Calu3 (cell line): ENCODE measurements around the gene ADGRD1. TPM values are rescaled to one million over a fixed set of nuclear protein-coding genes. Genes with fewer than 3 reads are reported as not detected.

ENCODE experiments used
- BruUV-seq: library from RNA; stranded (reverse); fragments of 400-500 nt; replicated peaks from 2 replicates; lab custom pipeline; 2021; lab: Mats Ljungman, UMichigan
- CTCF ChIA-PET: fragments of 300-600 bp; sonication (Branson Sonifier 250); formaldehyde crosslinking; loops from one replicate; lab custom pipeline; 2022; ENCODE audit warnings: antibody characterized with exemption; lab: Charles Lee
- DNase-seq: peaks from one replicate; pipeline ENCODE4 v3.0.0; 2022
- H3K27ac Mint-ChIP-seq: one replicate; pipeline ENCODE4 v1.8.0; 2022; ENCODE audit warnings: mixed read lengths; ENCODE audit not compliant: unreplicated experiment
- H3K27me3 Mint-ChIP-seq: one replicate; pipeline ENCODE4 v1.8.0; 2022; ENCODE audit warnings: mixed read lengths; ENCODE audit not compliant: unreplicated experiment
- H3K36me3 Mint-ChIP-seq: one replicate; pipeline ENCODE4 v1.8.0; 2022; ENCODE audit warnings: mild to moderate bottlenecking, moderate library complexity, mixed read lengths; ENCODE audit not compliant: insufficient read depth, unreplicated experiment
- H3K4me1 Mint-ChIP-seq: one replicate; pipeline ENCODE4 v1.8.0; 2022; ENCODE audit warnings: mild to moderate bottlenecking, low read depth, mixed read lengths; ENCODE audit not compliant: unreplicated experiment
- H3K4me3 Mint-ChIP-seq: one replicate; pipeline ENCODE4 v1.8.0; 2022; ENCODE audit warnings: mild to moderate bottlenecking, low read depth, moderate library complexity, mixed read lengths; ENCODE audit not compliant: unreplicated experiment
- H3K9me3 Mint-ChIP-seq: one replicate; pipeline ENCODE4 v1.8.0; 2022; ENCODE audit warnings: low read depth, mixed read lengths; ENCODE audit not compliant: unreplicated experiment
- CTCF ChIP-seq: fragments of 200-600 bp; IDR thresholded peaks from one replicate; pipeline ENCODE4 v1.8.0; 2022; ENCODE audit warnings: antibody characterized with exemption; ENCODE audit not compliant: unreplicated experiment
- intact Hi-C: fragments of 100-400 bp; cut with micrococcal nuclease; formaldehyde crosslinking; loops from one replicate; pipeline ENCODE4 v1.10.0; 2022; ENCODE audit not compliant: unreplicated experiment
- total RNA-seq: library from RNA; stranded (reverse); gene quantifications from 2 replicates; pipeline ENCODE4 v1.2.3, GENCODE V29; 2022

ADGRD1 gene
- total RNA-seq, 1 experiment from 2014 or later = not detected

DNA sequence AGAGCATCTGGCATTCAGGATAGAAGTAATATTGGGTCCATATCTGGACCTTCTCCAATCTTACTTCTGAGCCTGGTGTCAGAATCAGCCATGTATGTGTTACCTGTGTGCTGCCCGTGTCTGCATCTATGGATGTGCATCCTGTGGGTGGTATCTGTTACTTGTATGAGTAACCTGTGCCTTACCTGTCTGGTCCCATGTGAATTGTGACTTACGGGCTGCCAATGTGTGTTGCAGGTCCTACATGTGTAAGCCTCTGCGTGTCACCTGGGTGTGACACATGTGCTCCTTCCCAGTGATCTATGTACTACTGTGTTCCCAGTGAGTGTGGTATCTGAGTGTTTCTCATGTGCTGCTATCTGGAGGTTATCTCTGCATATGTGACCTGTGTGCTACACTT lies 208.4 kb downstream of the ADGRD1 start:
- Mint-ChIP-seq H3K4me1 (no peaks in the 10 kb centered on the region), H3K9me3 (peaks cover 3% of the 10 kb centered on the region), H3K27me3 (peaks cover 81% of the 10 kb centered on the region), H3K27ac (no peak overlapping the region), H3K4me3 (no peak overlapping the region), H3K36me3 (no peaks in the 10 kb centered on the region)
- CTCF ChIA-PET = no interaction called here
- TF ChIP-seq CTCF = no peak
- no peak for DNase-seq
- BruUV-seq = no TSS peak
- intact Hi-C loops = no loop called here

- no peak overlapping the region for H3K27ac Mint-ChIP-seq
- intact Hi-C loops = no loop called here
- peaks cover 3% of the 10 kb centered on the region for H3K9me3 Mint-ChIP-seq
- no peaks in the 10 kb centered on the region for H3K36me3 Mint-ChIP-seq
- CTCF ChIA-PET = no interaction called here
- H3K4me1 Mint-ChIP-seq = no peaks in the 10 kb centered on the region
- H3K27me3 Mint-ChIP-seq = peaks cover 81% of the 10 kb centered on the region
- BruUV-seq = no TSS peak
- no peak for TF ChIP-seq CTCF
- no peak overlapping the region for H3K4me3 Mint-ChIP-seq
- DNase-seq = no peak
Observed at GRCh38 chr12:131163189-131163738, 209.6 kb downstream of the ADGRD1 start.

DNA sequence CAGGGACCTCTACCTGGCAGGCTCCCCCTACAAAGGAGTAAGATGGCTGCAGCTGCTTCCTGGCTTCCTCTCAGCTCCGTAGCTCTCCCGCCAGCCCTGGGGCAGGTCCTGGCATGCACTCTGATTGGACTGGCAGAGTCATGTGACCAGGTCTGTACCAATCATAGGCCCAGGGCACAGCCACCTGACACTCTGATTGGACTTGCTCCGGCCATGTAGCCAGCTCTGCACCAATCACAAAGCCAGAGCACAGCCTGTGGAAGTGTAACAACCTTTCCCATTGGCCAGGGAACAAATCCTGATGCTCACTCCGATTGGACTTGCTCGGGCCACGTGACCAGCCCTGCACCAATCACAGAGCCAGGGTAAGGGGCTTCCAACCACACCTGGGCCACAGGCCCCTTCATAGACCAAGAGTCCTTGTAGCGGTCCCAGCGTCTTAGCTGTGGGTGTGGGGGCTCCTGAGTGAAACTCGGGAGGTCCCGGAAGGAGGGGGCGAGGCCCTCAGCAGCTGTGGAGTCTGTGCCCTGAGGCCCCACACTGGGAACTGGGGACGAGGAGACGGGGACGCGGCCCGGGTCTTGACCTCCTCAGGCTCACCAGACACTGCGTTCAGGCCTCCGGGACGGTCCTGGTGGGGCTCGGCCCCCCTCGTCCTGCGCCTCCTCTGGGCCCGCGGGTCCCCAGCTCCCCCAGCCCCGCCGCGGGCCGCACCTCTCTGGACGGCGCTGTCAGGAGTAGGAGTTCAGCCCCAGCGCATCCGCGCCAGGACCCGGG lies 210.6 kb downstream of the ADGRD1 start:
- BruUV-seq = no TSS peak
- CTCF ChIA-PET = no interaction called here
- H3K27me3 Mint-ChIP-seq = peaks cover 74% of the 10 kb centered on the region
- H3K4me1 Mint-ChIP-seq = no peaks in the 10 kb centered on the region
- peaks cover 3% of the 10 kb centered on the region for H3K9me3 Mint-ChIP-seq
- no peak for DNase-seq
- TF ChIP-seq CTCF = no peak
- intact Hi-C loops = no loop called here
- H3K27ac Mint-ChIP-seq = no peak overlapping the region
- H3K36me3 Mint-ChIP-seq = no peaks in the 10 kb centered on the region
- no peak overlapping the region for H3K4me3 Mint-ChIP-seq

- intact Hi-C loops = no loop called here
- Mint-ChIP-seq H3K9me3 (peaks cover 3% of the 10 kb centered on the region), H3K4me1 (no peaks in the 10 kb centered on the region), H3K27me3 (peaks cover 50% of the 10 kb centered on the region), H3K4me3 (no peak overlapping the region), H3K27ac (no peak overlapping the region), H3K36me3 (no peaks in the 10 kb centered on the region)
- CTCF ChIA-PET = no interaction called here
- BruUV-seq = no TSS peak
- no peak for DNase-seq
- no peak for TF ChIP-seq CTCF
Observed at GRCh38 chr12:131166717-131167116, 213.0 kb downstream of the ADGRD1 start.
